HUES48 (cell line): ENCODE results near the gene RAB5A.
"Not testable (repeated sequence)": the region's sequence is repeated elsewhere in the genome, so short reads cannot be mapped to it uniquely, and the experiment has no call there.

Source experiments
- H3K27ac ChIP-seq: one replicate; pipeline ENCODE4 v1.7.0; 2013; ENCODE audit warnings: low read depth, low read length, inconsistent platforms
- H3K27me3 ChIP-seq: 2 replicates; pipeline ENCODE4 v1.6.1; 2013; ENCODE audit warnings: mild to moderate bottlenecking, low read length; ENCODE audit not compliant: control insufficient read depth, insufficient read depth
- H3K36me3 ChIP-seq: 2 replicates; pipeline ENCODE4 v1.6.1; 2013; ENCODE audit warnings: low read length; ENCODE audit not compliant: control insufficient read depth, insufficient read depth
- H3K4me1 ChIP-seq: 2 replicates; pipeline ENCODE4 v1.6.1; 2013; ENCODE audit warnings: mild to moderate bottlenecking, low read length; ENCODE audit not compliant: control insufficient read depth, insufficient read depth
- H3K4me3 ChIP-seq: 2 replicates; pipeline ENCODE4 v1.5.1; 2013; ENCODE audit warnings: mild to moderate bottlenecking, low read depth, low read length
- H3K9ac ChIP-seq: 2 replicates; pipeline ENCODE4 v1.6.1; 2013; ENCODE audit warnings: mild to moderate bottlenecking, low read depth, low read length, moderate library complexity
- H3K9me3 ChIP-seq: 2 replicates; pipeline ENCODE4 v1.6.1; 2013; ENCODE audit warnings: low read length; ENCODE audit not compliant: control insufficient read depth, insufficient read depth

The RAB5A gene

DNA sequence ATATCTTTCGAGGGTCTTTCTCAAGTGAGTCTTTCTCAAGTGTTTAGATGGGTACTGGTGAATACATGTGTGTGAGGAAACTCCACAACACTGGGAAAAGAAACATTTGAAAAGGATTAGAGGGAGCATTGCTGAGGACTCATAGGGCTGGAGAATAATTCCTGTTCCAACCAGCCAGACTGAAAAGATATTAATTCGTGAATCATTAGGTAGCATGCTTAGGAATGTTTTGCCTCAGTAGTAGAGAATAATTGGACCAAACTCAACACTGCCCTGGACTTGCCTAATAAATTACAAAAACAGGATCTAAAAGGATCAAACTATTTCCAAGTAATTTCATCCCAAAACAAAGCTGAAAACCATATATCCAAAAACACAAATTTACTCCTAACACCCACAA lies 47.9 kb downstream of the RAB5A start:
- no peaks in the 10 kb centered on the region for H3K9me3 ChIP-seq
- H3K4me1 ChIP-seq, result no peaks in the 10 kb centered on the region
- H3K36me3 ChIP-seq, result no peaks in the 10 kb centered on the region
- no peaks in the 10 kb centered on the region for H3K27me3 ChIP-seq
- H3K4me3 ChIP-seq, result no peak overlapping the region
- no peak overlapping the region for H3K9ac ChIP-seq
- no peak overlapping the region for H3K27ac ChIP-seq

- Histone ChIP-seq H3K4me3 (no peak overlapping the region), H3K9me3 (no peaks in the 10 kb centered on the region), H3K36me3 (no peaks in the 10 kb centered on the region), H3K27me3 (no peaks in the 10 kb centered on the region), H3K9ac (no peak overlapping the region), H3K27ac (no peak overlapping the region), H3K4me1 (no peaks in the 10 kb centered on the region)
Measured at GRCh38 chr3:19997502-19997901, 50.6 kb downstream of the RAB5A start.

DNA sequence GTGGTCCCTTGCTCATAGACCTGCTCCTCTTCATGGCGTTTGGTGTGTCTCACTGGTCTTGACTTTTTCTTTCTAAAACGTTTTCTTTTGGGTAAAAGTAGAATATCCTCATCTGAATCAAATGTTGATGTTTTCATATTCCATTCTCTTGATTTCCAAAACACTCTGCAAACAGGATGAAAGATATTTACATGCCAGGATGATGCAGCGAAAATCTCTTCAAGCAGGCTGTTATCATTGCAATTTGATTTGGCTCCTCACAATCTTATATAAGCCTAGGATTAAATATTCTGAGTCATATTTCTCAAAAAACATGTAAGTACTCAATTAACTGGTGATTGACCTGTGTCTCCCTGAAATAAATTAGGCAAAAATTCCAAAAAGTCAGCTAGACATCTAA lies 55.0 kb downstream of the RAB5A start:
- no peak overlapping the region for H3K4me3 ChIP-seq
- H3K27ac ChIP-seq, result no peak overlapping the region
- no peaks in the 10 kb centered on the region for H3K27me3 ChIP-seq
- no peaks in the 10 kb centered on the region for H3K4me1 ChIP-seq
- H3K9ac ChIP-seq, result no peak overlapping the region
- H3K36me3 ChIP-seq, result no peaks in the 10 kb centered on the region
- no peaks in the 10 kb centered on the region for H3K9me3 ChIP-seq

DNA sequence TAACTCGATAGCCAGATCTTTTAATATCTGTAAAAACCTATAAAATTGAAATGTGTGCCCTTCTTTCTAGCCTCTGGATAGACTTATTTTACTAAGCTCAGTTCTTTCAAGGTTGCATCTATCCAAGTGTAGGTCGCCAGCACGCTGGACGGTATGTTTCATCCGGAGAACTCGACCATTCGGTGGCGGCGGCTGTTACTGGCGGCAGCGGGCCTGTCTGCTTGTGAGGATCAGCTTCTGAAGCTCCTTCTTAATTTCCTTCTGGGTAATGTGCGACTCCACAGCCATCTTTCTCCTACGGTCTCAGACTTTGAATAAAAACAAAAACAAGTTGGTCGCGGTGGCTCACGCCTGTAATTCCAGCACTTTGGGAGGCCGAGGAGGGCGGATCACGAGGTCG lies 61.1 kb downstream of the RAB5A start:
- H3K36me3 ChIP-seq, result no peaks in the 10 kb centered on the region
- H3K4me1 ChIP-seq, result no peaks in the 10 kb centered on the region
- no peaks in the 10 kb centered on the region for H3K9me3 ChIP-seq
- no peaks in the 10 kb centered on the region for H3K27me3 ChIP-seq
- H3K27ac ChIP-seq, result no peak overlapping the region
- H3K4me3 ChIP-seq, result no peak overlapping the region
- no peak overlapping the region for H3K9ac ChIP-seq

GRCh38 chr3:20008646-20009045 lies 61.7 kb downstream of the RAB5A start:
- Histone ChIP-seq H3K27ac (no peak overlapping the region), H3K4me1 (no peaks in the 10 kb centered on the region), H3K36me3 (no peaks in the 10 kb centered on the region), H3K4me3 (no peak overlapping the region), H3K9ac (no peak overlapping the region), H3K9me3 (no peaks in the 10 kb centered on the region), H3K27me3 (no peaks in the 10 kb centered on the region)

- Histone ChIP-seq H3K27me3 (no peaks in the 10 kb centered on the region), H3K27ac (no peak within 1 kb of the TSS), H3K4me1 (no peaks in the 10 kb centered on the region), H3K4me3 (no peak within 1 kb of the TSS), H3K9me3 (no peaks in the 10 kb centered on the region), H3K9ac (no peak within 1 kb of the TSS), H3K36me3 (no peaks in the 10 kb centered on the region)
Measured at GRCh38 chr3:20012164-20012563, 65.3 kb downstream of the RAB5A start, which contains the start of gene PP2D1. Gene PP2D1 (minus strand): TSS chr3:20012264. CDS start chr3:20012072, 192 bp downstream.

- H3K9ac ChIP-seq, result no peak overlapping the region
- H3K4me1 ChIP-seq, result no peaks in the 10 kb centered on the region
- no peaks in the 10 kb centered on the region for H3K27me3 ChIP-seq
- no peaks in the 10 kb centered on the region for H3K9me3 ChIP-seq
- no peak overlapping the region for H3K27ac ChIP-seq
- H3K4me3 ChIP-seq, result no peak overlapping the region
- no peaks in the 10 kb centered on the region for H3K36me3 ChIP-seq
Measured at GRCh38 chr3:20013396-20013795, 66.5 kb downstream of the RAB5A start.

- H3K4me3 ChIP-seq, result no peak overlapping the region
- no peaks in the 10 kb centered on the region for H3K4me1 ChIP-seq
- H3K36me3 ChIP-seq, result no peaks in the 10 kb centered on the region
- no peaks in the 10 kb centered on the region for H3K9me3 ChIP-seq
- no peak overlapping the region for H3K9ac ChIP-seq
- no peaks in the 10 kb centered on the region for H3K27me3 ChIP-seq
- H3K27ac ChIP-seq, result no peak overlapping the region
Measured at GRCh38 chr3:20015525-20015924, 68.6 kb downstream of the RAB5A start.

- H3K9ac ChIP-seq, H3K36me3 ChIP-seq, H3K9me3 ChIP-seq, H3K4me3 ChIP-seq, H3K27me3 ChIP-seq, H3K27ac ChIP-seq, H3K4me1 ChIP-seq: not testable (repeated sequence)
Measured at GRCh38 chr3:20016076-20016475, 69.2 kb downstream of the RAB5A start.

- no peaks in the 10 kb centered on the region for H3K36me3 ChIP-seq
- no peak overlapping the region for H3K4me3 ChIP-seq
- no peaks in the 10 kb centered on the region for H3K27me3 ChIP-seq
- no peaks in the 10 kb centered on the region for H3K4me1 ChIP-seq
- H3K27ac ChIP-seq, result no peak overlapping the region
- no peaks in the 10 kb centered on the region for H3K9me3 ChIP-seq
- no peak overlapping the region for H3K9ac ChIP-seq
Measured at GRCh38 chr3:20022954-20023622, 76.2 kb downstream of the RAB5A start.

DNA sequence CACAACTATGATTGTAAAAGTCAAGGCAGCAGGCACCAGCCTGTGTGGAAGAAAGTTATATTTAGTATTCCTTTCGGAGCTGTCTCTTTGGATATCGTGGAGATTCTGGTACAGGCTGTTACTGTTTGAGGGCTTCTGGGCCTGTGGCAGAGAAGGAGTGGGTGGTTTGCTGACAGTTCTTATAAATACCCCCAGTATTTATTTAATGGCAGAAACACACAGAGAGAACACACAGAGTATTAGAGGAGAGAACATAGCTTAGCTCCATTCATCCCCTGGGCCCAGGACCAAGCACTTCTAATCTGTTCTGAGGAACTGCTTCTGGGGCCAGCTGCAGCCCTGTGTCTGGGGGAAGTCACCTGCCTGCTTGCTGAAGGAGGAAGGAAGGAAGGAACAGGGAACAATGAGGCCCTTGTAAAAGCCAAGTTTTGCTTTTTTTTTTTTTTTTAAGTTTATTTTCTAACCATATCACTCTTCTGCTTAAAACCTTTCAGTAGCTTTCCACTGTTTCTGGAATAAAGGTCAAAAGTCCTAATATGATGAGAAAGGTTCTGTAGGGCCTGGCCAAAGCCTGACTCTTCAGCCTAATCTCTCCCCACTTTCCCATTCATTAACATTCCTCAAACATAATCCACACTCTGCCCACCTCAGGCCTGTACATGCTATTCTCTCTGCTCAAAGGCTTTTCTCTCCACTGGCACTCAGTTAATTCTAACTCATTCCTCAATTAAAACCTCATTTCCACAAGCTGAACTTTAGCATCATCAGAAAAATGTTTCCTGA lies 76.9 kb downstream of the RAB5A start:
- no peaks in the 10 kb centered on the region for H3K9me3 ChIP-seq
- no peaks in the 10 kb centered on the region for H3K36me3 ChIP-seq
- H3K9ac ChIP-seq, result no peak overlapping the region
- no peaks in the 10 kb centered on the region for H3K27me3 ChIP-seq
- H3K4me1 ChIP-seq, result peaks cover 2% of the 10 kb centered on the region; the same call in 1 of the 2 replicates
- no peak overlapping the region for H3K27ac ChIP-seq
- H3K4me3 ChIP-seq, result no peak overlapping the region
